Fibroblast of mammary gland (primary cell): ENCODE results near the gene CYP2B6.

Experiments
- DNase-seq: peaks from one replicate; pipeline ENCODE4 v3.0.0-alpha.2; 2010; ENCODE audit warnings: low read depth
- H3K4me3 ChIP-seq: 2 replicates; pipeline ENCODE4 v1.5.1; 2011; ENCODE audit warnings: low read depth, mild to moderate bottlenecking, low read length, moderate library complexity; ENCODE audit not compliant: control insufficient read depth
- TF ChIP-seq, protein P1 (sequence below): conservative IDR thresholded peaks from 2 replicates; pipeline ENCODE4 v1.5.1; 2011; ENCODE audit warnings: low read depth, low read length, inconsistent platforms; ENCODE audit not compliant: control insufficient read depth, insufficient read depth

Gene CYP2B6

DNA sequence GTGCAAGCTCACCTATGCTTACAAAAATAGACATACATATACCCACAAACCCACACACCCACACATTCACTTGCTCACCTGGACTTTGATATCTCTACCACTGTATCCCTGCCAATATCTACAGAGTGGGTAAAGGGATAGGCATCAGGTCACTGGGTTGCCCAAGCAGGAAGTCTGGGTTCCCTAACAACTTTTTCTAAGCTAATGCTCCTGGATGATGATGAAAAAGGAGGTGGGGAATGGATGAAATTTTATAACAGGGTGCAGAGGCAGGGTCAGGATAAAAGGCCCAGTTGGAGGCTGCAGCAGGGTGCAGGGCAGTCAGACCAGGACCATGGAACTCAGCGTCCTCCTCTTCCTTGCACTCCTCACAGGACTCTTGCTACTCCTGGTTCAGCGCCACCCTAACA lies at the start of gene CYP2B6:
TSS of gene CYP2B6 (plus strand) at position 311 of the 410 bp plus-strand sequence. CDS start at position 335, 24 bp downstream.
- TF ChIP-seq, protein P1, sequence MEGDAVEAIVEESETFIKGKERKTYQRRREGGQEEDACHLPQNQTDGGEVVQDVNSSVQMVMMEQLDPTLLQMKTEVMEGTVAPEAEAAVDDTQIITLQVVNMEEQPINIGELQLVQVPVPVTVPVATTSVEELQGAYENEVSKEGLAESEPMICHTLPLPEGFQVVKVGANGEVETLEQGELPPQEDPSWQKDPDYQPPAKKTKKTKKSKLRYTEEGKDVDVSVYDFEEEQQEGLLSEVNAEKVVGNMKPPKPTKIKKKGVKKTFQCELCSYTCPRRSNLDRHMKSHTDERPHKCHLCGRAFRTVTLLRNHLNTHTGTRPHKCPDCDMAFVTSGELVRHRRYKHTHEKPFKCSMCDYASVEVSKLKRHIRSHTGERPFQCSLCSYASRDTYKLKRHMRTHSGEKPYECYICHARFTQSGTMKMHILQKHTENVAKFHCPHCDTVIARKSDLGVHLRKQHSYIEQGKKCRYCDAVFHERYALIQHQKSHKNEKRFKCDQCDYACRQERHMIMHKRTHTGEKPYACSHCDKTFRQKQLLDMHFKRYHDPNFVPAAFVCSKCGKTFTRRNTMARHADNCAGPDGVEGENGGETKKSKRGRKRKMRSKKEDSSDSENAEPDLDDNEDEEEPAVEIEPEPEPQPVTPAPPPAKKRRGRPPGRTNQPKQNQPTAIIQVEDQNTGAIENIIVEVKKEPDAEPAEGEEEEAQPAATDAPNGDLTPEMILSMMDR, result no peak
- H3K4me3 ChIP-seq, result no peak within 1 kb of the TSS
- no peak for DNase-seq

DNA sequence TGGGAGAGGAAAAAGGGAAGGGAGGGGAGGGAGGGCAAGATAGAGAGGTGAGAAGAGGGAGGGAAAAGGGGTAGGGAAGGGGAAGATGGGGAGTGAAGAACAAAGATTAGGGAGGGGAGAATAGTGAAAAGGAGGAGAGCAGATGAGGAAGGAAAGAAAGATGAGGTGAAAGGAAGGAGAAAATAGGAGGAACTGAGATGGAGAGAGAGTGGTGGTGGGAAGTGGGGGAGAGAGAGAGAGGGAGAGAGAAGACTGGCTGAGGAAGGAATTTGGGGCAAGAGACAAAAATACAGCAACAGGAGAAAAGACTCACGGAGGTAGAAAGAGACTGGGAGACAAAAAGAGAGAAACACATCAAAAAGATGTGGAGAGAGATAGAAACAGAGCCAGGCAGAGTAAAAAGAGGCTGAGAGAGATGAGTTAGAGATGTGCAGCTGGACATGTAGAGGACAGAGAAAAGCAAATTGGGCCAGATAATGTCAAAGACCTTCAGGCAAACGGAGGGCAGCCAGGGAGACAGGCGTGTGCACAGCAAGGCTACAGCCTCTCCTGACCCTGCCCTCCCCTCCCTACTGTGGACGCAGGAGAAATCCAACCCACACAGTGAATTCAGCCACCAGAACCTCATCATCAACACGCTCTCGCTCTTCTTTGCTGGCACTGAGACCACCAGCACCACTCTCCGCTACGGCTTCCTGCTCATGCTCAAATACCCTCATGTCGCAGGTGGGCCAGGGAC lies 49.4 kb upstream of the CYP2B6 start:
- DNase-seq, result no peak
- H3K4me3 ChIP-seq, result no peak overlapping the region
- TF ChIP-seq, protein P1, result no peak

DNA sequence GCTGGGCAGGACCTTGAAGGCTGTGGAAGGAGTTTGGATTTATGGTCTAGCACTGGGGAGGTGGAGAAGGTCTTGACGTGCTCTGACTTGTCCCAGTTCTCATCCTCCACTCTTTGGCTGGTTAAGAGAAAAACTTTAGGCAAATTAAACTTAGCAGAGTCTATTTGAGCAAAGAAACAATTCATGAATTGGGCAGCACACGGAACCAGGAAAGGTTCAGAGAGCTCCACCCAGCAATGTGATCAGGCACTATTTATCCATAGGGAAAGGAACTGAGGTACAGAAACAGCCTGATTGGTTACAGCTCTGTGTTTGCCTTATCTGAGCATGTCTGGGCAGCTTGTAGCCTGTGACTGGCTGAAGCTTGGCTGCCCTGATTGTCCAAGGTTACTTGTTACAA lies 45.4 kb upstream of the CYP2B6 start:
- TF ChIP-seq, protein P1, result no peak
- DNase-seq, result no peak
- no peak overlapping the region for H3K4me3 ChIP-seq

DNA sequence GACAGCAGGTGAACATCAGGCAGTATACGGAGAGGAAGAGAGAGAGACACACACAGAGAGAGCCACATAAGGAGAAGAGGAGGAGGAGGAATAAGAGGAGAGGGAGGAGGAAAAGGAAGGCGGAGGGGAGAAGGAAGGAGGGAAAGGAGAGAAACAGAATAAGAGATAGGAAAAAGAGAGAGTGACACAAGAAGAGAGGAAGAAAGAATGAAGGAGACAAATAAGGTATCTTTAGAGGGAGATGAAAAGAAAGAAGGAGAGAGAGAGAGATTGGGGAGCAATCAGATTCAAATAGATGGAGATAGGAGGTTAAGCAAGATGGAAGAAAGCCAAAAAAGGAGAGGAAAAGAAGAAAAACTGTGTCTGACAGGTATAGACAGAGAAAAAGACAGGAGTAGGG lies 44.0 kb upstream of the CYP2B6 start:
- no peak overlapping the region for H3K4me3 ChIP-seq
- TF ChIP-seq, protein P1, result no peak
- no peak for DNase-seq

DNA sequence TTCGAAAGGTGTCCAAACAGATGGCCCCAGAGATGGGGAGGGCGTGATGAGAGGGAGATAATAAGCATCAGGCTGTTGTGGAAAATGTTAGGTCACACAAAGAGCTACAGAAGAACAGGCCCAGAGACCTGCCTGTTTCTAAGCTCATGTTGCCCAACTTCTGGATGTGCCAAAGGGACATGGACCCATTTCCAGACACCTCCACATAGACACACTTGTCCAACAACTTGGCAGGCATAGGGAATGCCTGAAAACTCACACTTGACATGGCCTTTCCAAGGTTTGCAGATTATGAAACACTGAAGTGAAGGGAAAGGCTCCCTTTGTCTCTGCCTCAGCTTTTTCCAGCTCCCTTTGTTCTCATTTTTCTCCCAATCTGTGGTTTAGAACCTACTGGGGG lies 43.5 kb upstream of the CYP2B6 start:
- TF ChIP-seq, protein P1, result no peak
- no peak overlapping the region for H3K4me3 ChIP-seq
- DNase-seq, result no peak

DNA sequence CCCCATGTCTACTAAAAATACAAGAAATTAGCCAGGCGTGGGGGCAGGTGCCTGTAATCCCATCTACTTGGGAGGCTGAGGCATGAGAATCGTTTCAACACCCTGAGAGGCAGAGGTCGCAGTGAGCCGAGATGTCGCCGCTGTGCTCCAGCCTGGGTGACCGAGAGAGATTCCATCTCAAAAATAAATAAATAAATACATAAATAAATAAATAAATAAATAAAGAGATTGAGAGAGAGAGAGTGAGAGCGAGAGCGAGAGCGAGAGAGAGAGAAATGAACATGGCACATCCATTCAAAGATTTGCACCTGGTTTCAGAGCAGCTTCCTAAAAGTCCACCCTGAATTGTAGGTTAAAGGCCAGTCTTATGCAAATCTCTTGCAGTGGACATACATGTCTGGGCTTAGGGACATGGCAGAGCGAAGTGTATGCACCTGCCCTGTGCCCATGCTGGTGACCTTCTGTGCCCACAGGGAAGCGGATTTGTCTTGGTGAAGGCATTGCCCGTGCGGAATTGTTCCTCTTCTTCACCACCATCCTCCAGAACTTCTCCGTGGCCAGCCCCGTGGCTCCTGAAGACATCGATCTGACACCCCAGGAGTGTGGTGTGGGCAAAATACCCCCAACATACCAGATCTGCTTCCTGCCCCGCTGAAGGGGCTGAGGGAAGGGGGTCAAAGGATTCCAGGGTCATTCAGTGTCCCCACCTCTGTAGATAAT lies 42.3 kb upstream of the CYP2B6 start:
- TF ChIP-seq, protein P1, result no peak
- DNase-seq, result no peak
- no peak overlapping the region for H3K4me3 ChIP-seq
